HG03196 (cell line): Measurements from ENCODE around the gene FGF8.
A peak's percentile ranks its signal among the peaks of the same experiment; 100 is the strongest.

Experiments used
- ATAC-seq: cut with Tn5 transposase; IDR thresholded peaks from one replicate; pipeline ENCODE4 v1.9.1; 2021; ENCODE audit not compliant: unreplicated experiment

The FGF8 gene

GRCh38 chr10:101782811-101783735, 7.2 kb upstream of the FGF8 start, which contains the start of gene NPM3:
TSS of gene NPM3 (minus strand) at chr10:101783446. CDS start at chr10:101783390, 56 bp downstream.
- ATAC-seq: peak; percentile 51

- ATAC-seq: no peak
Measured at GRCh38 chr10:101781984-101782810, 6.3 kb upstream of the FGF8 start.

GRCh38 chr10:101781655-101781983, 5.7 kb upstream of the FGF8 start:
- ATAC-seq: no peak

- ATAC-seq: no peak
Measured at GRCh38 chr10:101780818-101781654, 5.1 kb upstream of the FGF8 start.

- ATAC-seq: no peak
Measured at GRCh38 chr10:101780187-101780817, 4.4 kb upstream of the FGF8 start.

- peak; percentile 42 for ATAC-seq
Measured at GRCh38 chr10:101779544-101780186, 3.8 kb upstream of the FGF8 start.

GRCh38 chr10:101778781-101779543, 3.0 kb upstream of the FGF8 start:
- ATAC-seq: no peak

GRCh38 chr10:101778151-101778780, 2.4 kb upstream of the FGF8 start:
- ATAC-seq: no peak

GRCh38 chr10:101777619-101778145, 1.8 kb upstream of the FGF8 start:
- ATAC-seq: no peak

- no peak for ATAC-seq
Measured at GRCh38 chr10:101776161-101776817, 375 bp upstream of the FGF8 start.

- ATAC-seq: no peak
Measured at GRCh38 chr10:101774589-101775272, 1.2 kb downstream of the FGF8 start.

- ATAC-seq: no peak
Measured at GRCh38 chr10:101773923-101774588, 1.9 kb downstream of the FGF8 start.

- no peak for ATAC-seq
Measured at GRCh38 chr10:101772895-101773761, 2.8 kb downstream of the FGF8 start.

- ATAC-seq: no peak
Measured at GRCh38 chr10:101772017-101772894, 3.7 kb downstream of the FGF8 start.

GRCh38 chr10:101771380-101771779, 4.5 kb downstream of the FGF8 start:
- no peak for ATAC-seq
